Measurements from ENCODE around the gene CCNK.

The CCNK gene

GRCh38 chr14:99537399-99537798 is 56.2 kb downstream of the CCNK start:
- Histone ChIP-seq H3K27me3 (ENCODE audit: control insufficient read depth, low read length) (no peaks in the 10 kb centered on the region), H3K4me2 (ENCODE audit: low read length) (no peak overlapping the region), H4K20me1 (ENCODE audit: control insufficient read depth, insufficient read depth, low read depth, low read length) (no peaks in the 10 kb centered on the region), H3K9me2 (replicated peaks; ENCODE audit: control insufficient read depth, low read length) (no peaks in the 10 kb centered on the region), H3K9me3 (ENCODE audit: control insufficient read depth, insufficient read depth, low read length) (no peaks in the 10 kb centered on the region), H3K27ac (ENCODE audit: low read depth, low read length) (no peak overlapping the region), H3K79me2 (ENCODE audit: control insufficient read depth, low read length) (no peaks in the 10 kb centered on the region), H3K36me3 (ENCODE audit: control insufficient read depth, low read length) (no peaks in the 10 kb centered on the region), H3K4me1 (ENCODE audit: control insufficient read depth, low read length) (no peaks in the 10 kb centered on the region), H3K4me3 (ENCODE audit: low read length) (no peak overlapping the region), H3F3A (ENCODE audit: control insufficient read depth, insufficient read depth) (no peaks in the 10 kb centered on the region)
- no peak for TF ChIP-seq EZH2phosphoT487 (IDR thresholded peaks at IDR 0.05; ENCODE audit: borderline replicate concordance, low read length)
- TF ChIP-seq, protein P1, sequence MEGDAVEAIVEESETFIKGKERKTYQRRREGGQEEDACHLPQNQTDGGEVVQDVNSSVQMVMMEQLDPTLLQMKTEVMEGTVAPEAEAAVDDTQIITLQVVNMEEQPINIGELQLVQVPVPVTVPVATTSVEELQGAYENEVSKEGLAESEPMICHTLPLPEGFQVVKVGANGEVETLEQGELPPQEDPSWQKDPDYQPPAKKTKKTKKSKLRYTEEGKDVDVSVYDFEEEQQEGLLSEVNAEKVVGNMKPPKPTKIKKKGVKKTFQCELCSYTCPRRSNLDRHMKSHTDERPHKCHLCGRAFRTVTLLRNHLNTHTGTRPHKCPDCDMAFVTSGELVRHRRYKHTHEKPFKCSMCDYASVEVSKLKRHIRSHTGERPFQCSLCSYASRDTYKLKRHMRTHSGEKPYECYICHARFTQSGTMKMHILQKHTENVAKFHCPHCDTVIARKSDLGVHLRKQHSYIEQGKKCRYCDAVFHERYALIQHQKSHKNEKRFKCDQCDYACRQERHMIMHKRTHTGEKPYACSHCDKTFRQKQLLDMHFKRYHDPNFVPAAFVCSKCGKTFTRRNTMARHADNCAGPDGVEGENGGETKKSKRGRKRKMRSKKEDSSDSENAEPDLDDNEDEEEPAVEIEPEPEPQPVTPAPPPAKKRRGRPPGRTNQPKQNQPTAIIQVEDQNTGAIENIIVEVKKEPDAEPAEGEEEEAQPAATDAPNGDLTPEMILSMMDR (IDR thresholded peaks at IDR 0.05; ENCODE audit: low read depth, low read length, poor library complexity, severe bottlenecking), result no peak

- no peaks in the 10 kb centered on the region for H3K79me2 ChIP-seq (ENCODE audit: control insufficient read depth, low read length)
Observed at GRCh38 chr14:99538275-99538674, 57.1 kb downstream of the CCNK start.

DNA sequence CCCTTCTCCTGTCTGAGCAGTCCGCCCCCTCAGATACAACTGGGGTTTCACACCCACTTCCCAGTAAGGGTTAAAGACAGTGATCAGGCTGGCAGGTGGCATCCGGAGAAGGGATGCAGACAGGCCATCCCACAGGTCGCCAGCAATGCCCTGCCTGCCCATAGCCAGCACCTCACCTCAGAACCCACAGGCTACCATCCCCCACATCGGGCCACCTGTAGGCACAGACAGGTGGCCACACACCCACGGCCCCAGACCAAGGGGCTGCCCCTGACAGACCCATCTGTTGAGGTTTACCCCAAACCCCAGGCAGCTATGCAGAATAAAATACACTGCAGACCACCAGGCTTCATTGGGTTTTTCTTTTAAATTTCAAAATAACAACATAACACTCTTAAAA is 57.5 kb downstream of the CCNK start:
- Histone ChIP-seq H4K20me1 (ENCODE audit: control insufficient read depth, insufficient read depth, low read depth, low read length) (no peaks in the 10 kb centered on the region), H3K9me3 (ENCODE audit: control insufficient read depth, insufficient read depth, low read length) (no peaks in the 10 kb centered on the region), H3K27ac (ENCODE audit: low read depth, low read length) (no peak overlapping the region), H3K27me3 (ENCODE audit: control insufficient read depth, low read length) (no peaks in the 10 kb centered on the region), H3K4me2 (ENCODE audit: low read length) (no peak overlapping the region), H3K79me2 (ENCODE audit: control insufficient read depth, low read length) (no peaks in the 10 kb centered on the region), H3K4me1 (ENCODE audit: control insufficient read depth, low read length) (no peaks in the 10 kb centered on the region), H3K4me3 (ENCODE audit: low read length) (no peak overlapping the region), H3K9me2 (replicated peaks; ENCODE audit: control insufficient read depth, low read length) (no peaks in the 10 kb centered on the region), H3F3A (ENCODE audit: control insufficient read depth, insufficient read depth) (no peaks in the 10 kb centered on the region), H3K36me3 (ENCODE audit: control insufficient read depth, low read length) (no peaks in the 10 kb centered on the region)
- TF ChIP-seq, protein P1 (IDR thresholded peaks at IDR 0.05; ENCODE audit: low read depth, low read length, poor library complexity, severe bottlenecking), result no peak
- no peak for TF ChIP-seq EZH2phosphoT487 (IDR thresholded peaks at IDR 0.05; ENCODE audit: borderline replicate concordance, low read length)

More at GRCh38 chr14:99538275-99538674, 57.1 kb downstream of the CCNK start:
- Histone ChIP-seq H3F3A (ENCODE audit: control insufficient read depth, insufficient read depth) (no peaks in the 10 kb centered on the region), H3K4me2 (ENCODE audit: low read length) (no peak overlapping the region), H3K27ac (ENCODE audit: low read depth, low read length) (no peak overlapping the region), H3K4me1 (ENCODE audit: control insufficient read depth, low read length) (no peaks in the 10 kb centered on the region), H3K9me2 (replicated peaks; ENCODE audit: control insufficient read depth, low read length) (no peaks in the 10 kb centered on the region), H4K20me1 (ENCODE audit: control insufficient read depth, insufficient read depth, low read depth, low read length) (no peaks in the 10 kb centered on the region), H3K4me3 (ENCODE audit: low read length) (no peak overlapping the region), H3K27me3 (ENCODE audit: control insufficient read depth, low read length) (no peaks in the 10 kb centered on the region), H3K9me3 (ENCODE audit: control insufficient read depth, insufficient read depth, low read length) (no peaks in the 10 kb centered on the region), H3K36me3 (ENCODE audit: control insufficient read depth, low read length) (no peaks in the 10 kb centered on the region)
- TF ChIP-seq EZH2phosphoT487 (IDR thresholded peaks at IDR 0.05; ENCODE audit: borderline replicate concordance, low read length), result no peak
- TF ChIP-seq, protein P1 (IDR thresholded peaks at IDR 0.05; ENCODE audit: low read depth, low read length, poor library complexity, severe bottlenecking), result no peak

DNA sequence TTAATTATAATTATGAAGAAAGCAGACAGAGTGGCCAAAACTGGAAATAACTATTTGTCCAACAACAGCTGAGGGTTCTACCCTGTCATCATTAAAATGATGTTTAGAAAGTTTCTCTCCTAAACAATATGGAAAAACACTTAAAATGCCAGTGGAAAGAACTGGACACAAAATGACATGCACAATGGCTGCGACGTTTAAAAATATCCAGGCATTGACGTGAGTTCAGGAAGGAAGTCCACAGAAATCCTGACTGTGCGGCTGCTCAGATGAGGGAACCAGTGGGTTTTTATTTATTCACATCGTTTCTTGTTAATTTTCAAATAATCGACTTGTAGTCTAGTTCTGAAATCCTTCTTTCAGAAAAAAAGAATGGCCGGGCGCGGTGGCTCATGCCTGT is 58.3 kb downstream of the CCNK start:
- no peak overlapping the region for H3K4me3 ChIP-seq (ENCODE audit: low read length)
- no peak for TF ChIP-seq EZH2phosphoT487 (IDR thresholded peaks at IDR 0.05; ENCODE audit: borderline replicate concordance, low read length)
- TF ChIP-seq, protein P1 (IDR thresholded peaks at IDR 0.05; ENCODE audit: low read depth, low read length, poor library complexity, severe bottlenecking), result no peak
- no peaks in the 10 kb centered on the region for H4K20me1 ChIP-seq (ENCODE audit: control insufficient read depth, insufficient read depth, low read depth, low read length)
- H3K27me3 ChIP-seq (ENCODE audit: control insufficient read depth, low read length), result no peaks in the 10 kb centered on the region
- H3K4me1 ChIP-seq (ENCODE audit: control insufficient read depth, low read length), result no peaks in the 10 kb centered on the region
- H3K36me3 ChIP-seq (ENCODE audit: control insufficient read depth, low read length), result no peaks in the 10 kb centered on the region
- H3F3A ChIP-seq (ENCODE audit: control insufficient read depth, insufficient read depth), result no peaks in the 10 kb centered on the region
- no peaks in the 10 kb centered on the region for H3K9me2 ChIP-seq (replicated peaks; ENCODE audit: control insufficient read depth, low read length)
- H3K4me2 ChIP-seq (ENCODE audit: low read length), result no peak overlapping the region
- H3K79me2 ChIP-seq (ENCODE audit: control insufficient read depth, low read length), result no peaks in the 10 kb centered on the region
- H3K9me3 ChIP-seq (ENCODE audit: control insufficient read depth, insufficient read depth, low read length), result no peaks in the 10 kb centered on the region
- no peak overlapping the region for H3K27ac ChIP-seq (ENCODE audit: low read depth, low read length)
